K562 (cell line): Measurements from ENCODE around the gene PODXL2. TPM values are rescaled to one million over a fixed set of nuclear protein-coding genes. Genes with fewer than 3 reads are reported as not detected.
A peak's percentile ranks its signal among the peaks of the same experiment; 100 is the strongest.

ENCODE experiments used
- CAMTA2 ChIP-seq: fragments of 250-450 bp; sonication (Bioruptor Pico); conservative IDR thresholded peaks from 2 replicates; pipeline ENCODE4 v1.5.1; 2022
- CCAR2 ChIP-seq: fragments of 200-400 bp; formaldehyde crosslinking; IDR thresholded peaks from 2 replicates; pipeline ENCODE4 v1.6.1; 2017; ENCODE audit warnings: mild to moderate bottlenecking, low read depth, low read length
- CXXC5 ChIP-seq: fragments of 250-450 bp; sonication (Bioruptor Pico); IDR thresholded peaks from 2 replicates; pipeline ENCODE4 v1.8.0; 2022; ENCODE audit warnings: inconsistent platforms, mild to moderate bottlenecking, moderate library complexity
- E2F6 ChIP-seq, 2 experiments: IDR thresholded peaks; 2 replicates each; pipeline ENCODE4 v1.6.1; 2011; ENCODE audit warnings: borderline replicate concordance in 1 of 2, control low read depth in 1 of 2, low read depth in 1 of 2, low read length in 1 of 2, mild to moderate bottlenecking in 1 of 2, mixed read lengths in 1 of 2, moderate library complexity in 1 of 2; ENCODE audit not compliant: insufficient read depth in 1 of 2, insufficient read length in 1 of 2, poor library complexity in 1 of 2, severe bottlenecking in 1 of 2; ENCODE audit errors: extremely low read depth in 1 of 2
- FOSL1 ChIP-seq: fragments of 200-800 bp; sonication (Bioruptor generic); conservative IDR thresholded peaks from 2 replicates; pipeline ENCODE4 v1.6.1; 2016; ENCODE audit warnings: missing genetic modification characterization, missing compliant biosample characterization
- GABPA ChIP-seq: fragments of 200-800 bp; sonication (Bioruptor generic); conservative IDR thresholded peaks from 2 replicates; pipeline ENCODE4 v1.6.1; 2016; ENCODE audit warnings: low read depth, missing genetic modification characterization, missing compliant biosample characterization
- GATAD2B ChIP-seq: fragments of 450-650 bp; IDR thresholded peaks from 2 replicates; pipeline ENCODE4 v1.6.1; 2017; ENCODE audit warnings: mild to moderate bottlenecking, borderline replicate concordance
- GTF2E2 ChIP-seq: fragments of 200-800 bp; sonication (Bioruptor generic); IDR thresholded peaks from 2 replicates; pipeline ENCODE4 v1.6.1; 2016; ENCODE audit warnings: missing genetic modification characterization, missing compliant biosample characterization
- KDM5B ChIP-seq: fragments of 200-600 bp; sonication (generic); IDR thresholded peaks from 2 replicates; pipeline ENCODE4 v1.6.1; 2012; ENCODE audit warnings: low read depth, mild to moderate bottlenecking, moderate library complexity, low read length, control low read depth, inconsistent platforms; ENCODE audit not compliant: insufficient replicate concordance
- MAZ ChIP-seq, 2 experiments: fragments of 450-650 bp in 1 of 2; sonication (generic) in 1 of 2; formaldehyde crosslinking; IDR thresholded peaks in 1 of 2; conservative IDR thresholded peaks in 1 of 2; 2 replicates each; pipeline versions ENCODE4 v1.4.0 to v1.5.0; 2020; ENCODE audit warnings: mild to moderate bottlenecking in 1 of 2, missing genetic modification reagents in 1 of 2
- MBD2 ChIP-seq: sonication (generic); IDR thresholded peaks from 2 replicates; pipeline ENCODE4 v1.6.1; 2016; ENCODE audit warnings: low read depth, borderline replicate concordance
- MCM7 ChIP-seq, 2 experiments: fragments of 450-650 bp; IDR thresholded peaks; 2 replicates each; pipeline ENCODE4 v1.6.1; 2016 to 2018
- MTA3 ChIP-seq: fragments of 450-650 bp; formaldehyde crosslinking; IDR thresholded peaks from 2 replicates; pipeline ENCODE4 v1.6.1; 2017; ENCODE audit warnings: mild to moderate bottlenecking, borderline replicate concordance
- NR2F6 ChIP-seq: fragments of 450-650 bp; formaldehyde crosslinking; IDR thresholded peaks from 2 replicates; pipeline ENCODE4 v1.4.0; 2020; ENCODE audit warnings: mild to moderate bottlenecking
- PHF20 ChIP-seq: fragments of 450-650 bp; IDR thresholded peaks from 2 replicates; pipeline ENCODE4 v1.6.1; 2018; ENCODE audit not compliant: partially characterized antibody
- POLR2A ChIP-seq: fragments of 450-650 bp; conservative IDR thresholded peaks from 2 replicates; pipeline ENCODE4 v1.6.1; 2016
- RBFOX2 ChIP-seq: fragments of 200-400 bp; formaldehyde crosslinking; IDR thresholded peaks from 2 replicates; pipeline ENCODE4 v1.6.1; 2017; ENCODE audit warnings: low read depth, mild to moderate bottlenecking, low read length, moderate library complexity
- SIN3B ChIP-seq: fragments of 450-650 bp; IDR thresholded peaks from 2 replicates; pipeline ENCODE4 v1.6.1; 2017; ENCODE audit warnings: low read depth, mild to moderate bottlenecking, moderate library complexity
- TAF1 ChIP-seq: IDR thresholded peaks from 2 replicates; pipeline ENCODE4 v1.6.1; 2011; ENCODE audit warnings: mild to moderate bottlenecking, low read length, moderate library complexity; ENCODE audit not compliant: insufficient read depth, control insufficient read depth, severe bottlenecking; ENCODE audit errors: extremely low read depth
- TBP ChIP-seq: optimal IDR thresholded peaks from 2 replicates; pipeline ENCODE3; 2011; ENCODE audit warnings: low read depth, low read length, improper control_type of control experiment
- UBTF ChIP-seq, 2 experiments: IDR thresholded peaks; 2 replicates each; pipeline ENCODE4 v1.6.1; 2012; ENCODE audit warnings: improper control_type of control experiment in 2 of 2, low read depth in 2 of 2, low read length in 2 of 2, borderline replicate concordance in 1 of 2
- ZBTB7A ChIP-seq: IDR thresholded peaks from 2 replicates; pipeline ENCODE4 v1.6.1; 2011; ENCODE audit warnings: low read depth, mild to moderate bottlenecking, low read length, moderate library complexity, borderline replicate concordance; ENCODE audit not compliant: control insufficient read depth
- ZFPM2 ChIP-seq: fragments of 250-450 bp; sonication (Bioruptor Pico); IDR thresholded peaks from 2 replicates; pipeline ENCODE4 v1.5.1; 2022; ENCODE audit warnings: mild to moderate bottlenecking
- ZNF778 ChIP-seq: fragments of 450-650 bp; formaldehyde crosslinking; IDR thresholded peaks from 2 replicates; pipeline ENCODE4 v1.4.0; 2020; ENCODE audit warnings: mild to moderate bottlenecking, moderate library complexity
- polyA plus RNA-seq, 8 experiments: library from polyadenylated mRNA; depleted of rRNA in 4 of 8; stranded (reverse) in 5 of 8; unstranded in 3 of 8; fragments of >200 nt; fragmentation: Nextera tagmentation in 2 of 8; fragmentation: Illumina TruSeq in 1 of 8; extraction: Ambion mirVana in 2 of 8; extraction: Trizol in 1 of 8; gene quantifications; 2 replicates each; pipeline versions ENCODE4 v1.2.1 to v1.2.3, GENCODE V29; 2011 to 2014; ENCODE audit warnings: inconsistent platforms in 1 of 8, missing spikeins in 1 of 8
- total RNA-seq, 7 experiments: library from RNA; depleted of rRNA in 6 of 7; stranded (reverse); fragments of >200 nt in 6 of 7; fragmentation: Illumina TruSeq in 2 of 7; extraction: Trizol in 2 of 7; gene quantifications; 2 replicates each; pipeline versions ENCODE4 v1.2.1 to v1.2.3, GENCODE V29; 2011 to 2021; ENCODE audit warnings: low replicate concordance in 1 of 7

Gene PODXL2
- total and polyA plus RNA-seq, 9 of the 15 experiments (the other 6 are each of a cell fraction or from before 2014, with no cell fraction given), result 0.03 to 52.5 (median 21.9) TPM

- TF ChIP-seq FOSL1 (tag) (peak; percentile 76), CAMTA2 (CRISPR knock-in tag) (no peak), TAF1 (peak; percentile 82), MTA3 (peak; percentile 0; the same call in 1 of the 2 replicates), MBD2 (peak; percentile 30; the same call in 1 of the 2 replicates), SIN3B (0 out of 2 replicates have a peak, but pooled peaks have one; percentile 19), ZFPM2 (0 out of 2 replicates have a peak, but pooled peaks have one; percentile 27), NR2F6 (CRISPR knock-in tag) (no peak), ZNF778 (CRISPR knock-in tag) (no peak), PHF20 (peak; percentile 63), MAZ (CRISPR knock-in tag; conservative IDR thresholded peaks at IDR 0.05 in 1 of 2, IDR thresholded peaks at IDR 0.05 in 1 of 2) (peak in 1 of 2 experiments; percentile 84; a peak in 3 of 4 replicates), ZBTB7A (0 out of 2 replicates have a peak, but pooled peaks have one; percentile 24), UBTF (IDR thresholded peaks at IDR 0.05; ENCODE audit: borderline replicate concordance in 1 of 2, low read depth in 2 of 2, low read length in 2 of 2) (0 out of 4 replicates have a peak, but pooled peaks of 1 of the 2 experiments have one; percentile 16), CXXC5 (CRISPR knock-in tag) (0 out of 2 replicates have a peak, but pooled peaks have one; percentile 51), POLR2A (peak; percentile 77), MCM7 (IDR thresholded peaks at IDR 0.05) (no peak), TBP (peak; percentile 33), RBFOX2 (peak; percentile 83), E2F6 (IDR thresholded peaks at IDR 0.05; ENCODE audit: borderline replicate concordance in 1 of 2, extremely low read depth in 1 of 2, insufficient read depth in 1 of 2, insufficient read length in 1 of 2, low read depth in 1 of 2, low read length in 1 of 2, poor library complexity in 1 of 2, severe bottlenecking in 1 of 2) (peak in 1 of 2 experiments; percentile 81), GATAD2B (0 out of 2 replicates have a peak, but pooled peaks have one; percentile 18), GTF2E2 (tag) (peak; percentile 75; the same call in 1 of the 2 replicates), CCAR2 (no peak), GABPA (tag) (peak; percentile 64), KDM5B (peak; percentile 56)
Measured at GRCh38 chr3:127672429-127673190, 43.6 kb downstream of the PODXL2 start, which contains the start of gene ABTB1 (continued).
